Hematopoietic multipotent progenitor cell treated with erythropoietin and hydrocortisone succinate and interleukin-3 and kit ligand, for 17 days (in vitro differentiated cells): ENCODE data around the gene CMTR1.
"Not testable (repeated sequence)": the region's sequence is repeated elsewhere in the genome, so short reads cannot be mapped to it uniquely, and the experiment has no call there.

ENCODE experiments used
- DNase-seq: peaks from one replicate; pipeline ENCODE4 v3.0.0-alpha.2; 2015; ENCODE audit warnings: low spot score

Gene CMTR1

DNA sequence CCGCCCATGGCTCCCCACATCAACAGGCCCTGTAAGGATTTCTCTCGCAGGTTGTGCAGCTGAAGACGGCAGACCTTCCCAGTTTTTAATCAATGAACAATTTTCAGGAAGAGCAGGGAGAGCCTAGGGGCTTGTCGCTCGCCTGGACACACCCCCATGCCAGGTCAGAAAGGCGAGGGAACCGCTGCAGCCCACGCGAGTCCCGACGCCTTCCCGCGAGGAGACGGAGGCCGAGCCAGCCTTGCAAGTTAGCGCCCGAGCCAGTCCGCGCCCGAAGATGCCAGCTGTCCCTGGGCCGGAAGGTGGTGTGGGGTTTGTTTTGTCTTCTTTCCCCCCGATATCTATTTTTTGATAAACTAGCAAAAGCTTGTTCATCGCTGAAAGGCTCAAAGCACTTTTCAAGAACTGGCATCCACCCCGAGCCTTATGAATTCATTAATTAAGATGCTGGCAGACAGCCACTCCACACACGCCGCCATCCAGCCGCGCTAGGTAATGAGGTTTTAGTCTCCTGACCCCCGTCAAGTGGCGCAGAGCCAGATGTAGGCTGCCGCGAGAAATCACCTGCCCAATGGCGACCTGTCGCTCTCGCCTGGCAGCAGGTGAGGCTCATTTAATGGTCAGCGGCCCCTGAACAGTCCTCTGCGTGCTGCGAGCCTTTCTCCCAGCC, 60.1 kb downstream of the CMTR1 start:
- no peak for DNase-seq

DNA sequence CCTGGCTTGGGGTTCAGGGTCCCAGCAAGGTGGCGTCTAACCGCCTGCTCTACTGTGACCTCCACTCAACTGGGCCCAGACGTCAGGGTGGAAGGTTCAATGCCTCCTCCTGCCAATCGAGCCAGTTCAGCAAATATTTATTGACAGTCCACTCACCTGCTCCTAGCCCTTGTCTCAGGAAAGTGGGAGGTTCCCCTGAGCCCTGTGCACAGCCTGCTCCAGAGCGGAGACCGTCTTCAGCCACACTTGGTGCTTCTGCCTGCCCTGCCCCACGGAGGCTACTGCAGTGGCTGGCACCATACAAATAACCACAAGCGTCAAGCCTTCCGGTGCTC, 60.6 kb downstream of the CMTR1 start:
- DNase-seq = no peak

DNA sequence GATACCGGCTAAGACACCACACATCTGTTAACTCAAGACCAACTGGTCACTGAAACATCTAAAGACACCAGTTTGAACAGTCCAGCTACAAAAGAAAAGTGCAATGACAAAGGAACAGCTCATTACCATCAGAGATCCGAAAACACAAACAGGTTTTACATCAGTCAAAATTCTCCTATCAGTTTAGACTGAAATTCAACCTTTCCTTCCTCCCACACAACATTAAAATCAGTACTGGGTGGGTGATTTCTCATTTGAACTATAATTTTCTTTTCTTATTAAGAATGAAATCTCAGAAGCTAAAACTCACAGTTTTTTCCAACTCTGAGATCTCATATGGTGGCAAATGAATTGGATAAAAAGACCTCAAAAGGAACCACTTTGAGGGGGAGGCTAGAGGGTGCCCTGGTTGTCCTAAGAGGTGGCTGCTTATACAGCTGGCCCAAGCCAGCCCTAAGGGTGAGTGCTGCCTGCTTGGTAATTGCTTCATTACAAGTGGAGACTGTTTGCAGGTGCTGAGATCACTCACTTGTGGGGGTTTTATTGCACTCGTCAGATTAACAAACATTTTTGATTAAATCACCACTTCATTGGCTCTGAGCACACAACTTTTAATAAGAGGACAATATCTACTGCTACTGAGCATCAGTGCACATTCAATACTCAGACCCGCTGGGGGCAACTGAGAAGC, 62.4 kb downstream of the CMTR1 start:
- DNase-seq = no peak

DNA sequence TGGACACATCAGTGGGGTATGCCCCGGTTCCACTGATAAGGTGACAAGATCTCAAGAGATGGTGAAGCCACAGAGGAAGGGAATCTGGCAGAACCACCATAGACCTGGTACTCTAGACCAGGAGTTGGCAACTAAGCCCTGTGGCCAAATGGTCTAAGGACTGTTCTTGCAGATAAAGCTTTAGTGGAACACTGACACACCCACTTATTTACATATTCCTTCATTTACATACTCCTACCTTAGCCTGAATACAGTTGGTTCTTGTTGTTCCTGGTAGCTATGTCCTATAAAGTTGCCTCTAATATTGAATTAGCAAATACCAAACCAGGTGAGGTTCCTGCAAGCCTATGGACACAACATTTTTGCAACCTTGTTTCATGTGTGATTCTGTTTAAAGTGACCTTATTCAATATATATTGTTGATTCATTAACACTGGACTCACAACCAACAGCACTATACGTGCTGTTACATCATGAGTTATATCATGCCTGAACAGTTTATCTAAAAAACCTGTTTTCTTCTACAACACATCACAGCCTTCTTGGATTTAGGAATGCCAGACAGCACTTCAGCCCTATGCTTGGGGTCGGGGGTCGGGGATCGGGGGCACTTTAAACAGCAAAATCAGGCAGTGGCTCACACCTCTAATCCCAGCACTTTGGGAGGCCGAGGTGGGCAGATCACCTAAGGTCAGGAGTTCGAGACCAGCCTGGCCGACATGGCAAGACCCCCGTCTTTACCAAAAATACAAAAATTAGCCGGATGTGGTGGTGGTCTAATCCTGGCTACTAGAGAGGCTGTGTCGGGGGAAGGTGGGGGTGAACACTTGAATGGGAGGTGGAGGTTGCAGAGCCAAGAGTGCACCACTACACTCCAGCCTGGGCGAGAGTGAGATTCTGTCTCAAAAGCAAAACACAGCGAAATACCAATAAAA, 64.2 kb downstream of the CMTR1 start:
- DNase-seq = peak; percentile 70

DNA sequence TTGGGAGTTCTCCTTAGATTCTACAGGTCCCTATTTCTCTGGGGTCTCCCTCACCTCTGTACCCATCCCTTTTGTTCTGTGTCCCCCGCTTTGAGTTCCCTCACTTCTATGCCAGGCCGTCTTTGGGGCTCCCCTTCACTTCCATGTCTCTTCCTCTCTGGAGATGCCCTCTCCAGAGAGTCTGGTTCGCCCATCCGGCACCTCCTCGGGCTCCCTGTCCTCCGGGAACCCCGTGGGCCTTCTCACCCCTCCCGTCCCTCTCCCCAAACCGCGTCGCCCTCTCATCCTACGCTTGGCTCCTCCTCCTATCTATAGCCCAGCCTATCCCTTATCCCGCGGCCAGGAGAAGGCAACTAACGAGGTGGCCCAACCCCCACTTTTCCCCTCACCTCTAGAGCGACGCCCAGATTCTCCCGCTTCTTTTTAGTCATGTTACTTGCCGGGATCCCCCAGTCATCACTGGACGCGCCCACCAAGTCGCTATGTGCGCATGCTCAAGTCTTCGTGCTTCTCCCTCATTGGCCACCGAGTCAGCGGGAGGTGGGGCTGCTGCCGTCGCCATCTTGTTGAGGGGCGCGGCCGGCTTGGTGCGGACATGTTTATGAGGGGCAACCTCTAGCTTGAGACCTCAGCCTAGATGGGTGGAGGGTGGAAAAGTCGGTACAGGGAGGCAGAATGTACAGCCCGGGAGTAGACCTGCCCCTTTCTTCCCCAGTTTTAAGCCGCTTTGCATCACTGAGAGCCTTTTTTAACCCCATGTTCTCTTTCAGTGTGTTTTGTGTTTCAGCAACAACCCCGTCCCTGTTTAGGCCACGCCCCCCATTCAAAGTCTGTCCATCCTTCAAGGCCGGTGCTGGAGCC, 66.6 kb downstream of the CMTR1 start, which contains the start of gene CCDC167:
Gene CCDC167, minus strand, starts transcription at position 461 of the 861 bp plus-strand sequence. Its CDS starts 30 bp downstream, at position 431.
- peak; percentile 96 for DNase-seq

DNA sequence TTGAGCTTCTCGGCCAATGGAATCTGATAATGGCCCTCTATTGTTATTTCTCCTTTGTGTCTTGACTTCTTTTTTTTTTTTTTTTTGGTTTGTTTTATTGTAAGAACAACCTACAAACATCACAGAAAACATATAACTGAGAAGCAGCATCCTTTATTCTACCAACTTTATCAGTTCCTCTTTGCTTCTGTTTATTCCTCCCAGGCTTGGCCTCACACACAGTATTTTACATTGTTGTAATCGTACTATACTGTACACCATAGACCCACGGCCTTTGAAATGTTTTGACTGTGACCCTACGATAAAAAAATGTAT, 67.2 kb downstream of the CMTR1 start:
- DNase-seq = no peak

DNA sequence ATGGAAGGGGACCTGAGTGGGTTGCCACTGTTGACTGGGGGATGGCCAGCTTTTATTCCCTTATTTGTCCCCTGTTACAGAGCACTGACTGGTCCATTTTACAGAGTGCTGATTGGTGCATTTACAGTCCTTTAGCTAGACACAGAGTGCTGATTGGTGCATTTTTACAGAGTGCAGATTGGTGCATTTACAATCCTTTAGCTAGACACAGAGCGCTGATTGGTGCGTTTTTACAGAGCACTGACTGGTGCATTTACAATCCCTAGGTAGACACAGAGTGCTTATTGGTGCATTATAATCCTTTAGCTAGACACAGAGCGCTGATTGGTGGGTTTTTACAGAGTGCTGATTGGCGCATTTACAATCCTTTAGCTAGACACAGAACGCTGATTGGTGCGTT, 67.9 kb downstream of the CMTR1 start:
- DNase-seq = not testable (repeated sequence)

DNA sequence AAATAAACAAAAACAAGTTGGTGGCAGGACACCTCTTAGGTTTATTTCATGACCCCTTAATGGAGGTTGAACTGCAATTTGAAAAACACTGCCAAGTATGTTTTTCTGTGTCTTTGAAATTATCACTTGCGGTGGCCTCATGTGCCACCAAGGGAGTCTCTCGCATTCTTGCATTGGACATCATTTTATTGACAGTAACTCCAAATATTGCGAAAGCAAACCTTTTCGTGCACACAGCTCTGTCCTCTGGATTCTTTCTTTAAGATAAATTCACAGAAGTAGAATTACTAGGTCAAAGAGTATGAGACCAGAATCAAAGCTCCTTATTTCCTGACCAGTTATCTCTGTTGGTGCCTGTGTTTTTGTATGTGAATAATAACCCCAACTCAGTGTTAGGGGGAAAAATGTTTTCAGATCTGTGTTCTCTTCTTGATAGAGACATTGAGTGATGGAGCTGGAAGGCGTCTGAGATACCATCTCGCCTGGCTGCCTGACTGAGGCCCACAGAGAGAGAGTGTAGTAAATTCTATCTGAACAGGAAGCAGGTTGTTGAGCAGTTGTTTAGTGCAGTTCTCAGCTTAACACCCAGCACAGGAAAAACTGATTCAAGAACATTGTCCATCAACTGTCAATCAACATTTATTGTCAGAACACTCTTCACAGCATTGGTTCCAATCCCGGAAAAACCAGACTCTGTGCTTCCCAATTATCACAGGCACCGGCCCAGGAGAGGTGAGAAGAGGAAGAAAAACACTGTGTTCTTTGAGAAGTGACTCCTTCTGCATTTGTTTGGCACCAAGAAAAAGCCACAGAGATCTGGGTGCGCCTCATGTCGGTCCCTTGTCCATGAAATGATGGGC, 68.8 kb downstream of the CMTR1 start:
- no peak for DNase-seq

DNA sequence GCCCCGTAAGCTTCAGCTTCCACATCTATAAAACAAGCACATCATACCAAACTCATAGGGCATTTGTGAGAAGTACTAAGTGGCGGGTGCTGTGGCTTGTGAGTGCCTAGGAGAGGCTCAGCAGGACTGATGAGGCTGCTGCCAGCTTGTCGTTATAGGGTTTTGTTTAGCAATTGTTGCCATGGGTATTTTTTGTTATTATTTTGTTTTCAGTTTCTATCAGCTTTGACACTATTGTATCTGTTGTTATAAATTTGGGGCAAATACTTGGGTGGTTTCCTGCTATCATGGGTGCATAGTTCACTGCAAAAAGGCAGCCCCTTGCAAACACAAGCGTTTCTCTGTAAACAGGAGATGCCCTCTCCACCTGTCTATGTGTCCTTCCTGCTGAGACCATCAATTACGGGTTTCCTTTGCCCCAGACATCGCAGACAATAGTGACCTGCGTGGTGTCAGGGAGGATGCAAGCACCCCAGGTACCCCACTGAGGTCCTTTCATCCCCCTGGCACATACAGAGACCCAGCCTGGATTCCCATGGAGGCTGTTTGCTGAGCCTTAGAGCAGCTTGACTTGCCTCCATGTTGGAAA, 69.8 kb downstream of the CMTR1 start:
- no peak for DNase-seq

DNA sequence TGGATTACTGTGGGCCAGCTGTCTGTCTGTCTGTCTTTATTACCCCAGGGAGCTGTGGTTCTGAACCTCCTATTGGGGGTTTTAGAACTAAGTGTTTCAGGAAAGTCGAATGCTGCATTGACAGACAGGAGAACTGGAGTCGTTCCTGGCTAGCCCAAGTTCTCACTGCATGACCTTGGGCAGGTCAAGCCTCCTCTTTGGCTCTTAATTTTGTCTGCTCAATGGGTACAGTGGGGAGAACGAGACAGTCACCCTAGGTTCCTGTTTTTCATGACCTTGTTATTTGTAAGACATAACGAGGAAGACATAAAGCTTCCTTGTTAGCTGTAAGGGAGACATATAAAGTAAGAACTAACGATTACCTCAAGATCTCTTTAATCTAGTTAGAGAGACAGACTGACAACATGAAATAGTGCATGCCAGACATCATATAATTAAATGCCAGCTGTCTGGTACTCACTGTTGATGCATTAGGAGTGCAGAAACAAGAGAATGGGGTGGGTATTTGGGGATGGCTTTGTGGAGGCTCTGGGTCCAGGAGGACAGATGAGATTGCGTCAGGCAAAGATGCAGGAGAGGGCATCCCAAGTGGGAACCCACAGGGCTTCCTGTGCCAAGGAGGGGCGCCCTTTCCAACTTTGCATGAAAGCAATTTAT, 70.4 kb downstream of the CMTR1 start:
- no peak for DNase-seq

DNA sequence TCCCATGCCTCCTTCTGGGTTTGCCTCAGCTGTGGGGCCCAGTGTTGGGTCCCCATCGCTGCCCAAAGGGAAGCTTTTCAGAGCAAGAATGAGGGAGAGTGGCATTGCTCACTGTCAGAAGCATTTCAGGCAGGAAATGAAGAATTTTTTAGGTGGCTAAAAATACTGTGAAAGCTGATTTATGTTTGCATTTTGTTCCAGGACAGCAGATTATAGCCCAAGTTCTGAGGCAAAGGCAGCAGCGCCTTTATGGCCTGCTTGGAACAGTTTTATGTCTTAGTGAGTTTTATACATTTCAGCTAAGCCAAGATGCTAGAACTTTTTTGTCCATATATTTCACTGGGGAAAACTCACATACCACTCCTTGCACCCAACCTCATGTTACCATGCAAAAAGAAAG, 71.0 kb downstream of the CMTR1 start:
- DNase-seq = no peak

DNA sequence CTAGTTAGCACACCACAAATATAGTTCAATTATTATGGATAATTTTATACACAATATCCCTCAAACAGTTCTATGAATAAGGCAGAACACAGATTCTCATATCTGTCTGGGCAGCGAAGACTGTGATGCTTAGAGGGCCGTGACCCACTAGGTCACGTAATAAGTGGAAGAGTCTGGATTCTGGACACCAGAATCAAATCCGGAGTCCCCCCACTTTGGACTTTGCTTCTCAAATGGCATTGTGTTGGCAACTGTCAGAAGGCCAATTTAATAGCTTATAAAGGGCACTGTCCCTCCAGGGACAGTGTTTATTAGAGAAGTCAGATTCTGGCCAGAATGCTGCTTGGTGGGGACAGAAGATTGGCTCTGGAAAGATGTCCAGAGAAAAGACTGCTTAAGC, 73.5 kb downstream of the CMTR1 start:
- DNase-seq = no peak

DNA sequence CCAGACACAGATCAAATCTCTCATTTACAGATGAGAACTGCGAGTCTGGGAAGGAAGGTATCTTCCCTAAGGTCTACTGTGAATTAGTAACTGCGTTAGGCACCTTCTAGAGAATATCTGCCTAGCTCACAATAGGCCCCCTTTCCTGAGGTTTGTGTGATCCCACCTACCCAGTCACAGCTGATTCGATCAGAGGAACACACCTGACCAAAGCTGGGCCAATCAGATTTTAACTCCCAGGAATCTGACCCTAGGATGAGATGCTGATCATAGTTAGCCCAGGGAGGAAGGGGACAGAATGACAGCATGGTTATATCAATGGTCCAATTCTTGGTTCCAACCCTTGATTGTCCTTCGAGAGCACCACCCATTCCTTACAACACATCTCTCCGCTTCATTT, 74.1 kb downstream of the CMTR1 start:
- no peak for DNase-seq

DNA sequence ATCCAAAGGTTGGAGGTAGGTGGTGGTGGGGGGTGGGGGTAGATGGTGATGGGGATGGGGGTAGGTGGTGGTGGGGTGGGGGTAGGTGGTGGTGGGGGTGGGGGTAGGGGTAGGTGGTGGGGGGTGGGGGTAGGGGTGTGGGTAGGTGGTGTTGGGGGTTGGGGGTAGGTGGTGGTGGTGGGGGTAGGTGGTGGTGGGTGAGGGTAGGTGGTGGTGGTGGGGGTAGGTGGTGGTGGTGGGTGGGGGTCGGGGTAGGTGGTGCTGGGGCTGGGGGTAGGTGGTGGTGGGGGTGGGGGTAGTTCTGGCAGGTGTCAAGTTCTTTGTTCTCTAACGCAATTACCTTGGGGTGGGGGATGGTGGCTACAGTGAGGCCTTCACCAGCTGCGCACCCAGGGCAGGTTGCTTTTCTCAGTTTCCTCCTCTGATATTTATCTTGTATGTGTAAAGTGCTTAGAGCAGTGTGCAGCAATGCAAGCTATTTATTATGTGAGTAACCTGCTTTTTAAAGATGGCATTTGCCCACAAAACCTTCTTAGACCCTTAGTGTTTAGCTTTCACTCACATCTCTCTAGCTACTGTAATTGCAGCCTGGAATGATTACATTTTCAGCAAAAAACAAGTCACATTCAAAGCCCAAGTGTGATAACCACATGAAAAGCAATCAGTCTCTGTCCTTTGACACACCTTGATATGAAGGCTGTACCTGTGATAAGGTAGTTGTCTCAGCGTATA, 74.8 kb downstream of the CMTR1 start:
- DNase-seq = no peak

DNA sequence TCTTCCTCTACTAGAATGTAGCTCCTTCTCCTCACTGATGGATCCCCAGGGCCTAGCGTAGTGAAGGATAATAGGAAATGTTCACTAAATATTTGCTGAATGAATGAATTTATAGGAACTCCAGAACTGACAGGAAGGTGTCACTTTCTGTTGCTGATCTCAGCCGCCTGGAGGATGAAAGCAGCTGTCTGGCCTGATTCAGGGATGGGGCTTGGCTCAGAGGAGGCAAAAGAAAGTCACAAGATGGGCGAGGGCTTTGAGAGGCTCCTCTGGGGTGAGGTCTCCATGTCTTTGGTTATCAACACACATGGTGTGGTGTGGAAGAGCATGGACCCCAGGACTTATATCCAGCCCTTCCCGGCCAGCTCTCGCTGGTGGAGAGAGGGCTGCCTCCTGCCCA, 78.2 kb downstream of the CMTR1 start:
- no peak for DNase-seq

DNA sequence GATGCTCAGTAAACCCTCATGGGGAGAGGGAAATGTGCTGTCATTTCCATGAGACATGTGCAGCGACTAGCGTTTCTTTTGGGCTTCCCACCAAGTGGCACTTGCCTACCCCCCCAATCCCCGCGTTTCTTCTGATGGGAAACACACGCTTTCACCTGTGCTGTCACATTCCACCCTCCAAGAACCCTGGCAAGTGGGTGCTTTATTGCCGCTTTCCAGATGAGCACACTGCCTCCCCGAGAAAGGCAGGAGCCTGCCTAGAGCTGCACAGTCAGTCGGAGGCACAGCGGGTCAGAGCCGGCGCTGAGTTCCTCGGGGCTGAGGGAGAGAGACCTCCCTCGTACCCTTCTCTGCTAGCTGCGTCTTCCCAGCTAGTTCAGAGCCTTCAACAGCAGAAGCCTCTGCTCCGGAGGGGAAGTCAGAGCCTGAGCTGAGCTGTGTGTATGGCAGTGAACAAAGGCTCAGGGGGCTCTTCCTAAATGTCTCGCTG, 78.9 kb downstream of the CMTR1 start:
- no peak for DNase-seq

DNA sequence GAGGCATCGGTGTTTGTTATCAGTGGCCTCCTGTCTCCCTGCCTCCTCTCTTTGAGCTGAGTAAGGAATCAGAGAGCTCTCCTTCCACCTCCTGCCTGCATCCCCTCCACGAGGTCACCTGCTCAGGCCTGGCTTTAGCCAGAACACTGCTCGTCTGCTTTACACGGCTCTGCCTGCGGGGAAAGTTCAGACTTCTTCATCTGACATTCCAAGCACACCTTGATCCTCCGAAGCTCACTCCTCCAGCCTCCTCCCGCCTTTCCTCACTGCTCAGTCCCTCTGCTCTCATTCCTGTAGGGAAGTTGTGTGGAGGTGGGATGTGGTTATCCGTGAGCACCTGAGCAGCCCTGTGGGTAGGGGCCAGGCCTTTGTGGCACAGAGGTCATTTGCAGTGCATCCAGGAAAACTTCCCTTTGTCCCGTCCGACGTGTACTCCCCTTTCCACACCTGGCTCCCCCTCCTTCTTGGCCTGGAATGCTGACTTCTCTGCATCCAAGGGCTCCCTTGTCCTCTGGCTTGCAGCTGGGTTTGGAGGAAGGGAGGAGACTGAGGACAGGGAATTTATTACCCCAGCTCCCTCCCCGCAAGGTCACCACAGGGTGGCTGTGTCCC, 79.5 kb downstream of the CMTR1 start:
- DNase-seq = no peak

DNA sequence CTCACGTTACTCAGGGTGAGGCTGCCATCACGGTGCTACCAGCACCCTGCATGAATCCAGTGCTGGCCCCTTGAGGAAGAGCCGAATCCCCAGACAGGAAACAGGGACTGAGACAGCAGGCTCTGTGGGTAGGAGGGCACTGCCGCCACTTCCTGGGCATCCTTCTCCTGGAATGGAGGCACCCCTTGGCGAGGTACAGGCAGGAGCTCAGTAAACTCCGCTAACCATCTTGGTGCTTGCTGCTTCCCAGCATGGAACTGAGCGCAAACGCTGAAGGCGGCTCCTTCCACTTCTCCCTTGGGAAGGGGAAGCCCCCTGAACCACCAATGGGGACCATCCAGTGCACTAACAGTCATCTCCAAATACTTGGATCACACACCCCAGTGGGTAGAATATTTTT, 80.1 kb downstream of the CMTR1 start:
- DNase-seq = no peak

DNA sequence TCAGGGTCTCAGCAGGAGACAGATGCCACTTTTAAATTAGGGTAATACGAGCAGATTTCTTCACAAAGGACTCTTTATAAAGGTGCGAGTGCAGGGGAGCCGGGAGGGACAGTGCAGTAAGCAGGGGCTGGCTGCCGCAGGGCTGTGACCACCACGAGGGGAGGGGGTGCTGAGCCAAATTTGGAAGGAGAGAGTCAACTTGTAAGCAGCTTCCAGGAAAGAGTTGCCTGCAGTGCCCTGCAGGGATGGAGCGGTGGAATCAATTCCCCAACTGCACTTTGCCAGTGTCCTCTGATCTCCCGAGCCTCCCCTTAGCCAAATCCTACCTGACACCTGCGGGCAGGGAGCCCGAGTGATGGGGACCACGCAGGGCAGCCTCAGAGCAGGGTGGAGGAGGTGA, 80.6 kb downstream of the CMTR1 start:
- no peak for DNase-seq
